HG03469 (cell line): ENCODE results near the gene RAMP1.
"Not testable (repeated sequence)": the region's sequence is repeated elsewhere in the genome, so short reads cannot be mapped to it uniquely, and the experiment has no call there.

Experiments used
- ATAC-seq: cut with Tn5 transposase; IDR thresholded peaks from one replicate; pipeline ENCODE4 v1.9.1; 2021; ENCODE audit warnings: mild to moderate bottlenecking, moderate library complexity, moderate number of reproducible peaks; ENCODE audit not compliant: unreplicated experiment

The RAMP1 gene

DNA sequence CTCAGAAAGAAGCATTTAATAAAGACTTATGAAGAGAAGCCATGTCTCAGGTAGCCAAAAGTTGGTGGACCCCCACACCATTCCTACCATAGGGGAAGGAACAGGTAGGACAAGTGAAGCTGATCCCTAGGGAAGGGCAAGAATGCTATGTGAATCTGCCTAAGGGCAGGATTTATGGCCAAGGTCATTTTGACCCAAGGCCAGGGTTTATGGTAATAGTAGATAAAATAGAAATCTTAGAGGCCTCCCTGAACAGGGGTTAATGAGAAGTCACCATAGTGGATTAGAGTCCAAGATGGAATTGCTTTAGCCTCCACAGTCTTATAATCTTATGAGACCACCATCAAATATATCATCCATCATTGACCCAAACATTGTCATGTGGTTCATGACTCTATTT lies 81.4 kb downstream of the RAMP1 start:
- ATAC-seq = no peak

DNA sequence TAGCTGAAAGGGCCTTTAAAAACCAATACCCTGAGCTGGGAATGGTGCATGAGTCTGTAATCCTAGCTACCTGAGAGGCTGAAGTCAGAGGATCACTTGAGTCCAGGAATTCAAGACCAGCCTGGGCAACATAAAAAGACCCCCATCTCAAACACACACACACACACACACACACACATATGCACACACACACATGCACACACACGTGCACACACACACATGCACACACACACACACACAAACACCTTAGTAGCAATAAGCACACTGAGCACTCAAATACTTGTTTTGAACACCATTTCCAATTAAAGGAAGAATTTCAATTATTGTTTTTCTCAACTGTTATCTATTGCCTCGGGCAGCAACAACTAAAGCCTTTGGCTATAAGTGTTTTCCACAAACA lies 81.8 kb downstream of the RAMP1 start:
- no peak for ATAC-seq

DNA sequence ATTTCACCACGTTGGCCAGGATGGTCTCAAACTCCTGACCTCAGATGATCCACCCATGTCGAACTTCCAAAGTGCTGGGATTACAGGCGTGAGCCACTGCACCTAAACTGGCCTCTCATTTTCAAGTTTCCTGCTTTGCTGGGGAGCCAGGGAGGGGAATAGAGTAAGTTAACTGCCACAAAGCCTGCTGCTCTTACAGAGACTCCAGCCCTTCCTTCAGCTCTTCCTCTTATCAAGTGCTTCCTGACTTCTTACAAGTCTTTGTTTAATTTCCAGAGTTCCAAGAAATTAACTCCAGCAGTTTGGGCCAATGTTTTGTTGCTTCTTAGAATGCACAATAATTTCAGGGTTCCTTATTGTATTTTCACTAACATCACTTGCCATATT lies 83.1 kb downstream of the RAMP1 start:
- no peak for ATAC-seq

DNA sequence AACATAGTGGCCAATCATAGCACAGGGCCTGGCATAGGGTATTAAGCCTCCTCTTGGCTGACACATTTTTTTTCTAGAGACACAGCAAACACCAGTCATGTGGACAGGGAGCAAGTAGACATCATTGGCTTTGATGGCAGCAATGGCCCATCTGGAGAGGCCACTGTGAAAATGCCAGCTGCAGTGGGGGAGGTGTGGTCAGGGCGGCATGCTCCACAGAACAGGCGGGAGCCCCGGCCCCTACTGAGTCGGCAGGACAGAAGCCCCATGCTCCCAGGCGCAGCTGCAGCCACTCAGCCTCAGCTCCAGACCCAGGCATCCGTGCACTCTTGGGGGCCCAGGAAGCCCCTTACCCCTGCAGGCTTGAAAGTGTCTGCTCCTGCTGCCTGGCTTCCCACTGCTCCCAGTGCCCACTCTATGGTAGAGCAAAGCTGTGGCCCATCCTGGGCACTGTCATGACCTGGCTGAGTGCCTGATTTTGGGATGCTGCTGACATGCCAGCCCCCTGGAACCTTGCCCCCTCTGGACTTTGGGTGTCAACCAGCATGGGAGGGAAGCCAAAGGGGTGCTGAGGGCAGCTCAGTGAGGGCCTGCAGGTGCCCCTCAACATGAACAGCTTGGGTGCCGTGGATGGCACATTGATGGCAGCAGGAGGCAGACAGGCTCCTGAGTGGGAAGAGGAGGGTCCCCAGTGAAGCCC lies 84.1 kb downstream of the RAMP1 start:
- no peak for ATAC-seq

DNA sequence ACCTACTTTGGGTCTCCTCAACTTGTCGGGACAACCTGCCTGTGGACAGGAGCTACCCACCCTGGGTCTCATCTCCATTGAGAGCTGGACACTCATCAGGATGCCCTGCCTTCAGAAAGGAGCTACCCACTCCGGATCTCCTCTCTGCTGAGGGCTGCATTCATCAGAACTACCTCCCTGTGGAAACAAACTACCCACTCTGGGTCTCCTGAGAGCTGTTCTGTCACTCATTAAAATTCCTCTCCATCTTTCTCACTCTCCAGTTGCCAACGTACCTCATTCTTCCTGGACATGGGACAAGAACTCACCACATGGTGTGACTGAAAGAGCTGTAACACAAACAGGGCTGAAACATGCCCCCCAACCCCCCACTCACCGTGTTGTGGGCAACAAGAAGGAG lies 84.9 kb downstream of the RAMP1 start:
- ATAC-seq = no peak

DNA sequence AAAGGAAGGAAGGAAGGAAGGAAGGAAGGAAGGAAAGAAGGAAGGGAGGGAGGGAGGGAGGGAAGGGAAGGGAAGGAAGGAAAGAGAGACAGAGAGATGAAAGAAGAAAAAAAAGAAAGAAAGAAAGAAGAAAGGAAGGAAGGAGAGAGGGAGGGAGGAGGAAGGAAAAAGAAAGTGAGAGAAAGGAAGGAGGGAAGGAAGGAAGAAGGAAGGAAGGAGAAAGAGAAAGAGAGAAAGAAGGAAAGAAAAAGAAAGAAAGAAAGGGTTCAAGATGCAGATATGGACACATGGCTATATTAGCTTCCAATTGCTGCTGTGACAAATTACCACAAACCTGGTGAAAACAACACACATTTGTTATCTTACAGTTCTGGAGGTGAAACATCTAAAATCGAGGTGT lies 87.0 kb downstream of the RAMP1 start:
- ATAC-seq = no peak

DNA sequence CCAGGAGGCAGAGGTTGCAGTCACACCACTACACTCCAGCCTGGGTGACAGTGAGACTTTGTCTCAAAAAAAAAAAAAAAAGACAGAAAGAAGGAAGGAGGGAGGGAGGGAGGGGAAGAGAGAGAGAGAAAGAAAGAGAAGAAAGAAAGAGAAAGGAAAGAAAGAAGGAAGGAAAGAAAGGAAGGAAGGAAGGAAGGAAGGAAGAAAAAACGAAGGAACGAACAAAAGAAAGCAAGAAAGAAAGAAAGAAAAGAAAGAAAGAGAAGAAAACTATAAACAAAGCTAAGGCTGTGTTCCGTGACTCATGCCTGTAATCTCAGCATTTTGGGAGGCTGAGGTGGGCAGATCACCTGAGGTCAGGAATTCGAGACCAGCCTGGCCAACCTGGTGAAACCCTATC lies 91.9 kb downstream of the RAMP1 start:
- ATAC-seq = not testable (repeated sequence)

DNA sequence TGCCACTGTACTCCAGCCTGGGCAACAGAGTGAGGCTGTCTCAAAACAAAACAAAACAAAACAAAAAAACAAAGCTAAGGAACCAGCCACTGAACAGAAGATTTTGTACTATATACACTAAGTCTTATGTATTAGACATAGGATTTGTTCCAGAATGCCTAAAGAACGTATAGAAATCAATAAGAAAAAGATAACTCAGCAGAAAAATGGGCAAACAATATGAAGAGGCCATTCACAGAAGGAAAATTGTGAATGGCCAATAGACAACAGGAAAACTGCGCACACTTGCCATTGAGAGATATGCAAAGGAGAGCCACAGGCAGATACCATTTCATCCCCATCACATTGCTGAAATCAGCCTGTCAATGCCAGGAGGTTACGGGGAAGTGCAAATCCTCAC lies 92.5 kb downstream of the RAMP1 start:
- no peak for ATAC-seq

DNA sequence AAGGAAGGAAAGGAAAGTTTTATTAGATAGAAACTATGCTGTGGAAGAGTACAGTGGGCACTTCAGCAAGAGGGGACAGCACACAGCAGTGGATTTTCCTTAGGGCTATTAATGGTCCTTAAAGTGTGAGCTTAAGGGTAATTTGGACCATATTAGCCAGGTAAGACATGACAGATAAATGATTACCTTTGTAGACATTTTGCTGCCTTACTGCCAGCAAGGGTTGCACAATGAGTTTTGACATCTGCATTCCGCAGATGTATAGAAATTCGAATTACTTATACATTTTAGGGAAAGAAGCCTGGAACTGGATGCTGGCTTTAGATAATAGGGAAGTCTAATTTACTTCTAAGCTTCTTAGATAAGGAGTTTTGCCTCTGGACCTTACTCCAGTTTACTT lies 93.4 kb downstream of the RAMP1 start:
- ATAC-seq = no peak

DNA sequence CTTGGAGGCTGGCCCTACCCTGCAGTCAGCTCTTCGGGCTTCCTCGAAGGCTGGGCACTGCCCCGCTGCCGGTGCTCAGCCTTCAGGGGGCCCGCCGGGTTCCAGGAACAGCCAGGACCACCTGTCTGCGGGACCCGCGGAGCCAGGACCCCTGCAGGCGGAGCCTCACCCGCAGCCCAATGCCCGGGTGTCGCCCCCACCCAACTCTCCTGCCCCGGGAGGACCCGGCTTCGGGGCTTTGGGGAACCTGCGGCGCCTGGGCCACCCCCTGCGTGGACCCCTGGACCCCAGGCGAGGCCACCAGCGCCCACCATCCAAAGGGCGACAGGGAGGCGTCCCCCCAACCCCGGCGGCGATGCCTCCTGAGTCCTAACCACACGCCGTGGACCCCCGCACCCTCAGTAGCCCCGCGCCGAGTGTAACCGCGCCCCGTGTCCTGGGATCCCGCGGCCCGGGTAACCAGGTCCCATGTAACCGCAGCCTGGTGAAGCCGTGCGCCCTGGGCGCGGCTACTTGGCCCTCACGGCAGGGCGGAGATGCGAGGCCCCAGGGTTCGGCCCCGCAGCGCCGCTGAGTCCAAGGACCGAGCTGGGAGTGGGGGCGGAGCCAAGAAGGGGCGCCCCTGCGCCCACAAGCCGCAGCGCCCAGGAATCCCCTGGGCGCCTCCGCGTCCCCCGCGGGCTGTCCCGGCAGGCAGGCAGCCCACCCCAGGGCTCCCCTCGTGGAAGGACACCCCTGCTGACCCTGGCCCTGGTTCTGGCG lies 96.4 kb downstream of the RAMP1 start:
- ATAC-seq = no peak

DNA sequence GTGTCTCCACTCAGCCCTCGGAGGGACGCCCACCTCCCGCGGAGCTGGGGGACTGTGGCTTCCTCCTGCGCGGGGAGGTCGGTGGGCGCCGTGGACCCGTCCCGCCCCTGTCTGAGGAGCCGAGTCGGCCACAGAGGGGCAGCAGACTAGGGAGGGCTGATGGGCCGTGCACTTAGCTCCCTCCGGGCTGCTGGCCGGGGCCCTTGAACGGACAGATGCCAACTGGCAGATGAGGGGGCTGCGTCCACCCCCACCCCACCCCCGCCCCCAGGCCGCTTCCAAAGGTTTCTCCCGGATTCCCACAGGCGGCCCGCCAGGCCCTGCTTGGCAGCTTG lies 96.9 kb downstream of the RAMP1 start:
- ATAC-seq = no peak

DNA sequence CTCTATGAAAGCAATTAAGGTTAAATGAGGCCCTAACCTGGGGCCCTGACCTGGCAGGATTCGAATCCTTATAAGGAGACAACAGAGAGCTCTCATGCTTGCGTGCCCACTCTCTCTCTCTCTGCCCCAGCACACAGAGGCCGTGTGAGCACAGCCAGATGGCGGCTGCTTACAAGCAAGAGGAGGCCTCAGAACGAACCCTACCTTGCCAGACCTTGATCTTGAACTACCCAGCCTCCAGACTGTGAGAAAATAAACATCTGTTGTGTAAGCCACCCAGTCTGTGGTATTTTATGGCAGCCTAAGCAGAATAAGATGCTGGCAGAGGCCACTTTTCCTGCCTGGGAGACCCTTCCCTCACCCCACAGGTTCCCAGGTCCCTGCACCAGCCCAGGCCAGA lies 102.2 kb downstream of the RAMP1 start:
- no peak for ATAC-seq
